Measurements from ENCODE around the gene GPHN.

The GPHN gene

GRCh38 chr14:66652525-66653106 lies 144.7 kb downstream of the GPHN start:
- no peak for TF ChIP-seq ZBTB7A (IDR thresholded peaks at IDR 0.05; ENCODE audit: low read depth)

- TF ChIP-seq EGR1 (IDR thresholded peaks at IDR 0.05) (no peak), MAX (IDR thresholded peaks at IDR 0.05) (no peak), CEBPB (IDR thresholded peaks at IDR 0.05) (no peak), FOXM1 (IDR thresholded peaks at IDR 0.05; ENCODE audit: borderline replicate concordance, low read depth) (no peak), USF1 (IDR thresholded peaks at IDR 0.05) (no peak), ZBTB7A (IDR thresholded peaks at IDR 0.05; ENCODE audit: low read depth) (no peak), NFIC (IDR thresholded peaks at IDR 0.05) (no peak), TAF1 (IDR thresholded peaks at IDR 0.05; ENCODE audit: low read depth) (no peak), CREB1 (IDR thresholded peaks at IDR 0.05; ENCODE audit: low read depth) (no peak), EP300 (IDR thresholded peaks at IDR 0.05; ENCODE audit: borderline replicate concordance) (no peak), RAD21 (IDR thresholded peaks at IDR 0.05; ENCODE audit: low read depth) (no peak), YY1 (IDR thresholded peaks at IDR 0.05; ENCODE audit: low read depth) (no peak), TEAD4 (IDR thresholded peaks at IDR 0.05) (no peak), TCF12 (IDR thresholded peaks at IDR 0.05; ENCODE audit: low read depth) (no peak), REST (IDR thresholded peaks at IDR 0.05; ENCODE audit: low read depth) (no peak)
Measured at GRCh38 chr14:66657780-66658179, 149.8 kb downstream of the GPHN start.

GRCh38 chr14:66662374-66662773 lies 154.4 kb downstream of the GPHN start:
- TF ChIP-seq EGR1 (IDR thresholded peaks at IDR 0.05) (no peak), RAD21 (IDR thresholded peaks at IDR 0.05; ENCODE audit: low read depth) (peak; percentile 41)

- TF ChIP-seq NFIC (IDR thresholded peaks at IDR 0.05) = no peak
- no peak for TF ChIP-seq REST (IDR thresholded peaks at IDR 0.05; ENCODE audit: low read depth)
- TF ChIP-seq FOXM1 (IDR thresholded peaks at IDR 0.05; ENCODE audit: borderline replicate concordance, low read depth) = no peak
- no peak for TF ChIP-seq RAD21 (IDR thresholded peaks at IDR 0.05; ENCODE audit: low read depth)
- TF ChIP-seq ZBTB7A (IDR thresholded peaks at IDR 0.05; ENCODE audit: low read depth) = no peak
- no peak for TF ChIP-seq TEAD4 (IDR thresholded peaks at IDR 0.05)
- no peak for TF ChIP-seq TAF1 (IDR thresholded peaks at IDR 0.05; ENCODE audit: low read depth)
- TF ChIP-seq CREB1 (IDR thresholded peaks at IDR 0.05; ENCODE audit: low read depth) = no peak
- TF ChIP-seq TCF12 (IDR thresholded peaks at IDR 0.05; ENCODE audit: low read depth) = no peak
- no peak for TF ChIP-seq USF1 (IDR thresholded peaks at IDR 0.05)
- TF ChIP-seq YY1 (IDR thresholded peaks at IDR 0.05; ENCODE audit: low read depth) = no peak
- no peak for TF ChIP-seq MAX (IDR thresholded peaks at IDR 0.05)
- TF ChIP-seq EGR1 (IDR thresholded peaks at IDR 0.05) = no peak
- TF ChIP-seq CEBPB (IDR thresholded peaks at IDR 0.05) = no peak
- no peak for TF ChIP-seq EP300 (IDR thresholded peaks at IDR 0.05; ENCODE audit: borderline replicate concordance)
Measured at GRCh38 chr14:66677780-66678179, 169.8 kb downstream of the GPHN start.

GRCh38 chr14:66680216-66680615 lies 172.3 kb downstream of the GPHN start:
- no peak for TF ChIP-seq FOXM1 (IDR thresholded peaks at IDR 0.05; ENCODE audit: borderline replicate concordance, low read depth)
- TF ChIP-seq MAX (IDR thresholded peaks at IDR 0.05) = no peak
- TF ChIP-seq YY1 (IDR thresholded peaks at IDR 0.05; ENCODE audit: low read depth) = no peak

GRCh38 chr14:66696326-66696725 lies 188.4 kb downstream of the GPHN start:
- no peak for TF ChIP-seq FOXM1 (IDR thresholded peaks at IDR 0.05; ENCODE audit: borderline replicate concordance, low read depth)
- TF ChIP-seq MAX (IDR thresholded peaks at IDR 0.05) = no peak
- TF ChIP-seq RAD21 (IDR thresholded peaks at IDR 0.05; ENCODE audit: low read depth) = no peak
- no peak for TF ChIP-seq USF1 (IDR thresholded peaks at IDR 0.05)
- TF ChIP-seq TCF12 (IDR thresholded peaks at IDR 0.05; ENCODE audit: low read depth) = no peak
- TF ChIP-seq CREB1 (IDR thresholded peaks at IDR 0.05; ENCODE audit: low read depth) = no peak
- no peak for TF ChIP-seq CEBPB (IDR thresholded peaks at IDR 0.05)
- no peak for TF ChIP-seq YY1 (IDR thresholded peaks at IDR 0.05; ENCODE audit: low read depth)
- TF ChIP-seq ZBTB7A (IDR thresholded peaks at IDR 0.05; ENCODE audit: low read depth) = no peak

All from Ishikawa (cell line).